OCI-LY3 (cell line): ENCODE data around the gene RIN1.

ENCODE experiments used
- EZH2phosphoT487 ChIP-seq: fragments of 200-600 bp; shearing (Covaris generic); IDR thresholded peaks from 2 replicates; pipeline ENCODE4 v1.6.1; 2018; ENCODE audit warnings: antibody characterized with exemption, mixed run types, low read depth
- TF ChIP-seq, protein P1 (sequence below): fragments of 200-600, 300-600 bp; sonication (generic); IDR thresholded peaks from 2 replicates; pipeline ENCODE4 v1.5.1; 2014; ENCODE audit warnings: antibody characterized with exemption, low read length, low read depth

DNA sequence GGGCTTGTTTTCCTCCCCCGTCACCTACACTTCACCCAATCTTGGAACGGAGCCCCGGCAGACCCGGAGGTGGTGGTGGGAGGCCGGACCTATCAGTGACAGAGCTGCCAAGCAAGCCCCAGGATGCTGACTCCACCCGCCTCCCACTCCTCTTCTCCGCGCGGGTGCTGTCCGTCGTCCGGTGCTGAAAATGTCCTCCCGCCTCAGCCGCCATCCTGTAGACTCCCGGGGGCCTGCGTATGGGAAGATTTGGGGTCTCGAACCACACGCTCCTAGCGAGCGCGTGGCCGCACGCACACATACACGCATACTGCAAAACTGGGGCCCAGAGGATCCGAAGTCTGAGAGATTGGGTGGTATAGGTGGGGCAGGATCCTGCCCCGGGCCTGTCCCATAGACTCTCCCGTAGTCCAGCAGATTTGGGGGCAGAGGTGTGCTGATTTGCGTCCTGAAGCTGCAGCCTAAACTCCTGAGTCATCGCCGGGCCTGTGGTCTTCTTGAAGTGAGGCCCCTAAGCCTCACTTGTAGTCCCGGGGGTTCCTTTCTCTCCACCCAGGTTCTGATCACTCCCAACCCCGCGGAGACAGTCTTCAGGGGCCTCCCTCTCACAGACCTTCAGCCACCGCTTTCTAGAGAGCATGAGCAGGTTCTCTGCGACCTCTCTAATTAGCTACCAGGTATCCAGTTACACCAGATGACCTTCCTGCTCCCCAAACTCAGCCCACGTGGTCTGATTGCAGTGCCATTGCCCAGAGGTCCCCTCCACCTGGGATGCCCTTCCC lies 46.5 kb downstream of the RIN1 start:
- no peak for TF ChIP-seq EZH2phosphoT487
- TF ChIP-seq, protein P1, sequence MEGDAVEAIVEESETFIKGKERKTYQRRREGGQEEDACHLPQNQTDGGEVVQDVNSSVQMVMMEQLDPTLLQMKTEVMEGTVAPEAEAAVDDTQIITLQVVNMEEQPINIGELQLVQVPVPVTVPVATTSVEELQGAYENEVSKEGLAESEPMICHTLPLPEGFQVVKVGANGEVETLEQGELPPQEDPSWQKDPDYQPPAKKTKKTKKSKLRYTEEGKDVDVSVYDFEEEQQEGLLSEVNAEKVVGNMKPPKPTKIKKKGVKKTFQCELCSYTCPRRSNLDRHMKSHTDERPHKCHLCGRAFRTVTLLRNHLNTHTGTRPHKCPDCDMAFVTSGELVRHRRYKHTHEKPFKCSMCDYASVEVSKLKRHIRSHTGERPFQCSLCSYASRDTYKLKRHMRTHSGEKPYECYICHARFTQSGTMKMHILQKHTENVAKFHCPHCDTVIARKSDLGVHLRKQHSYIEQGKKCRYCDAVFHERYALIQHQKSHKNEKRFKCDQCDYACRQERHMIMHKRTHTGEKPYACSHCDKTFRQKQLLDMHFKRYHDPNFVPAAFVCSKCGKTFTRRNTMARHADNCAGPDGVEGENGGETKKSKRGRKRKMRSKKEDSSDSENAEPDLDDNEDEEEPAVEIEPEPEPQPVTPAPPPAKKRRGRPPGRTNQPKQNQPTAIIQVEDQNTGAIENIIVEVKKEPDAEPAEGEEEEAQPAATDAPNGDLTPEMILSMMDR: no peak
